HG03469 (cell line): ENCODE measurements around the gene NLGN4Y.
A peak's percentile ranks its signal among the peaks of the same experiment; 100 is the strongest.

Experiments used
- ATAC-seq: cut with Tn5 transposase; IDR thresholded peaks from one replicate; pipeline ENCODE4 v1.9.1; 2021; ENCODE audit warnings: mild to moderate bottlenecking, moderate library complexity, moderate number of reproducible peaks; ENCODE audit not compliant: unreplicated experiment

NLGN4Y gene

DNA sequence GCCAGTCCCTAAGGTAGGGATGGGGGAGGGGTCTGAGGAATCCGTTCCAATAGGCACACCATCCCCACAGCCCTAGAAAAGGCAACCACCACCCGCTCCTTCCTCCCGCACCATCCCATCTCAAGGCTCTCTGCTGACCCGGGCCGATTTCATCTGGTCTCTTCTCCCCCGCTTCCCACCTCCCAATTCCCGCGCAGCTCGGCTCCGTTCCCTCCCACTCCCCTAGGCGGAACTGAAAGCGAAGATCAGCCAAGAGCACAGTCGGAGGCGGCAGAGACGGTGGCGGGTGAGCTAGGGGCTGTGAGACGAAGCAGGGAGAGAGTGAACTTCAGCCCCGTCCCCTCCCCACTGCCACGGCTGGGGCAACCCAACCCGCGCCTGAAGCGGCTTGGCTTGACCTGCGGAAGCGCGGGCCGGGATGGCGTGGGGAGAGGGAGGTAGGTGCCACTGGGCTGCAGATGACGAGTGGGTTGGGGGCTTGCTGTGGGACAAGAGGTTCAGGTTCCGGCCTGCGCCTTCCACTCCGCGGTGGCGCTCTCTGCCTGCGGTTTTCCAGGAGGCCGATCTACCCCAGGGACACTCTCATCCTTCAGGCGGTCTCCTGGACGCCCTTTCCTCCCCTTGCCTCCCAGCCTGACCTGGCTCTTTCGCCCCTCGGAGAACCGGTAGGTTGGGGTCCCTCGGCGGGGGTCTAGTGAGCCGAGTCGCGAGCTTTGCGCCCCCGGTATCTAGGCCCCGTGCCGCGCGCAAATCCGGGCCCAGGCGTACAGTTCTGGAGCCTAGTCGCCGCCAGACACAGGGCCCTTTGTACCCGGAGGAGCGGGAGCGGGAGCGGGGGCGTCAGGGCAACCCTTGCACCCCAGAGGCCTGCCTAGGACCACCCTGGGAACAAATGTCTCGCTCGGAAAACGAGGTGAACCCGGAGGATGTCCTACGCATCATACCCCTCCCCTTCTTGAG is at the start of gene NLGN4Y:
Gene NLGN4Y, plus strand, starts transcription at position 258 of the 960 bp plus-strand sequence. CDS start 97,591 bp downstream, outside the sequence.
- ATAC-seq = peak; percentile 52

DNA sequence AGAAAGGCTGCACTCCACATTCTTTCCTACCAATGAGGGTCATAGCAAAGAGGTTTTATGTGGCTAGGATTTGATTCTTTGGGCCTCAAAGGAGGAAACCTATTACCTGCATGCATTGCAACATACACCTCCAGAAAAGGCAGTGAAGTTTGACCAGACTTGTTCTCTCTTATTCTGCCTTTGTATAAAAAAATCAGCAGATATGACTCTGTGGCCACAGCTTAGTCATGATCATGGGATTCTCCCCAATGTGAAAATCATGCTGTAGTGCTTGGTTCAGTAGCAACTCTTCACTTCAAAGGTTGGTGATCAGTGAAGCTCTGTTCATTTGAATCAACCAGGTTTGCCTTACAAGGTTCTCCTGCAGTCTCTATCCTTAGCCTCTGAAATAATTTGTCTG is 38.4 kb upstream of the NLGN4Y start:
- ATAC-seq = no peak

DNA sequence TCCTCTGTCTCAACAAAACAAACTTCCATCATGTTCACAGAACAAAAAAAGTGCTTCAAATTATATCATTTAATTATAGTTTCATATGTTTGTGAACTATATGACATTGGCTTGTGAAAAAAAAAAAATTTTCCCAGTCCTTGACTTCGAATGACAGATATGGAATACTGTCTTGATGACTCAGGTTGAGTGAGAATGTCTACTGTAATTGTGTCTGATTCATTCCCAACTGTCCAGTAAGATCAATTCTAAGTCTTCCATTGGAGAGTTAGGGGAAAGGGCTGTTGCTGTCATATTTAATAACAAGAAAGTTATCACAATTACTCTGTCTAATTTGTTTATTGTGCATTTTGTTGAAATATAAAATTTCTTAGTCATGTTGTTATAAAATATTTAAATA is 34.1 kb upstream of the NLGN4Y start:
- ATAC-seq = no peak

DNA sequence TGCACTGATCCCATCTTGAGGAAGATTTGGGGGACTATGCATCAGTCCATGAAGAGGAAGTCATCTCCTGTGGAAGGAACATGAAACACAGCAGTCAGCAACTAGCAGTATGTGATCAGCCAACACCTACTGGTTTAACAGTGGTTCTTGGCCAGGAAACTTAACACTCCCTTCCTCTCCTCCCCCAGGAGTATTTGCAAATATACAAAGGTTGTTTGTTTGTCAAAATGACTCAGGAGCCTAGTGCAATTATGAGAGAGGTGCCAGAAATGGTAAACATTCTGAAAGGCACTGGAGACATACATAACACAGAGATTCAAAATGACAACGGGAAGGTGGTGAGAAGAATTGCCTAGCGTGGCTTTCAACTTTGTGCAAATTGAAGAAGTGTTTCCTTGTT is 26.3 kb upstream of the NLGN4Y start:
- ATAC-seq = no peak

DNA sequence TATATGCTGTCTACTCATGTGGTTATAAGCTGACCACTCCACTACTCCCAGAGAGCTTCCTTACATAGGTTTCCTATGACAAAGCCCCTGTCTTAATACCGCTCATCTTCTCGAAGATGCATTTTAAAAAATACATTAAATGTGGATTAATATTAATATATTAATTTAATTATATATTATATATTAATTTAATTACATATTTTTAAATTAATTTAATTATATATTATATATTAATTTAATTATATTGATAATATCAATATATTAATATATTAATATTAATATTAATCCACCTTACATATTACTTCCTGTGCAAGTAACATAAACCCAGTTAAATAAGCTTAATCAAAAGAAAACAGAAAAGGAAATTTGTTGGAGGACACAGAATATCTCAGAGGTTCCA is 19.7 kb upstream of the NLGN4Y start:
- no peak for ATAC-seq

DNA sequence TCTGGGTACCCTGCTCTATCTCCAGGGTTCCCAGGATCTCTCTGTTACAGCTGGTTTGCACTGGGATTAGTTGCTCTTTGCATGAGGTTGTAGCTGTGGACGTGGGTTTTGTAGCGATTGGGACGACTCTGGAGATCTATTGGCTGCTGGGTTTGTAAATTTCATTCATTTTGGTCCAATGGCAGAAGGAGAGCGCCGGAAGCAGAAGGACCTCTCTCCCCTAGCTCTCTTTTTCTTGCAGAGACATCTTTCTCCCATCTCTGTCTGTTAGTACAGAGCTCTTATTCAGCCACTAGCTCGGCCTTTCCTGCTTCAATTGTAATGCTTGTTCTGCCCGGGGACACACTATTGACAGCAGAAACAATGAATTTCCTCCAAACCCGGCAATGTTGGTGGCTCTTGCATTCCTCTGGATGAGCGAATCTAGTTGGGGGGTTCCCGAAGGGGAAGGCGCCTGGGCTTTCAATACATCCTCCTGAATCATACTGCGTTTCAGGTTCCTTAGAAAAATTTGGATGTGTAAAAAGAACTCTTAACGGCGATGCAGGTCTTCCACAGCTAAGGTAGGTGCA is 1.9 kb upstream of the NLGN4Y start:
- no peak for ATAC-seq

DNA sequence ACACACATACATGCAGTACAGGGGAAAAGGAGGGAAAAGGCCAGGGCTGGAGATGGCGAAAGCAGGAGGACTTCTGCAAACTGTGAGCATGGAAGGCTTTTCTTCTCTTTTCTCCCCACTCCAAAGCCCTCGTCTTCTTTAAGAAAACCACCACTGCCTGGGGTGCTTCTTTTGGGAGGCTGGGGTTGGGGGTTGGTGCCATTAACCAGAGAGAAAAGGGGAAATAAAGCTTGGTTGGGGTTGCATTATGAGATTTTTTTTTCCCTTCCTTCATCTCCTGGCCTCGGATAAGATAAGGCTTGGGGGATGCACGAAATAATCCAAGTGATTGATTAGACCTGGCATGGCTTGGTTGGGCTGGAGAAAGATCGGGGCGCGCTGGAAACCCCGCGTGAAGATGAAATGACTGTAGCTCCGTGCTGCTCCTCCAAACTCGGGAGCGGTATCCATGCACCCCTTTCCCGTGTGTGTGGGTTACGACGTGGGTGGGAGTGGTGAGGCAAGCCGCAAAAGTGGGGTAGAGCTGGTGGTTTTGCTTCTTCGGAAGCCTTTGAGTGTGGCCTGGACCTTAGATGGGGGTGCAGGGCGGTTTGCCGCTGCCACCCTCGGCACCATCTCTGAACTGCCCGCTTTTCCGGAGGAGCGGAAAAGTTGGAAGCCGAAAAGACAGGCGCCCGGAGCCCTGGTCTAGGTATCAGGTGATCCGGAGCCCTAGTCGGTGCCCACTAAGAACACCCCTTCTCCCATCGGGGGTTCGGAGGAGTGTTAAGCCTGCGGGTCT is 648 bp upstream of the NLGN4Y start:
- ATAC-seq = no peak

DNA sequence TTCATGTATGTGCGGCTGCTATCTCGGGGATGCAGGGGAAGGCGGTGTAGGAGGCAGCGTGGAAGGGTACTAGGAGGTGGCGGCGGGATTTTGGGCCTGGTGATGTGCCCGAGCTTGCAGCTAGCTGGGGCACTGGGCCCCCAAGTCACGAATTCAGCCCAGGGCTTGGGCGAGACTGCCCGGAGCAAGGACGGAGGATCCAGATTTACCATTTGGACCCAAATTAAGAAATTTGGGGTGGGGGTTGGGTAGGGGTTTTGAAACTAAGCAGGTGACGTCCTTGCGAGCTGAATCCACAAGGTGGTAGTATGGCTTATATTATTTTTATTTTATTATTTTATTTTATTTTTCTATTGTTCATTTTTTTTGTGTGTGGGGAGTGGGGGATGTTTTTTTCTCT is 986 bp downstream of the NLGN4Y start:
- ATAC-seq = no peak

DNA sequence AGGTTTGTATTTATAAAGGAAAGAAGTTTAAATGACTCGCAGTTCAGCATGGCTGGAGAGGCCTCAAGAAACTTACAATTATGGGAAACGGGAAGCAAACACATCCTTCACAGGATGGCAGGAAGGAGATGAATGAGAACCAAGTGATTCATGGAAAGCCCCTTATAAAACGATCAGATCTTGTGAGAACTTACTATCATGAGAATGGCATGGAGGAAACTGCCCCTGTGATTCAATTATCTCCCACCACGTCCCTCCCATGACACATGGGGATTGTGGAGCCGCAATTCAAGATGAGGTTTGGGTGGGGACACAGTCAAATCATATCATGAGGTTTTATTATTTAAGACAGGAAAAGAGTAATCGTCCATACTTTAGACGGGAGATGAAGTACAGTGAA is 4.0 kb downstream of the NLGN4Y start:
- no peak for ATAC-seq

DNA sequence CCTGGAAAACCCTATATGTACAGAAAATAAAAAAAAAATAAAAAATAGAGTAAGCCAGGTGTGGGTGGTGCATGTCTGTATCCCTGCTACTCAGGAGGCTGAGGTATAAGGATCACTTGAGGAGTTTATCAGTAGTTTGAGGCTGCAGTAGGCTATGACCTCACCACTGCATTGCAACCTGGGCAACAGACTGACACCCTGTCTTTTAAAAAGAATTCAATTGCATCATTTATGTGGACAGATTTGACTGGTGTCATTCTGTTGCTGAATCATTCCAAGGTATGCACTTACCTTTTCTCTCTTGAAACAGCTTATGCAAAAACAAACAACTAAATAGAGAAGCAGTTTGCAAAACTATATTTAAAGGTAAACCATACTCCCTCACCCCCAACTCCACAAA is 12.4 kb downstream of the NLGN4Y start:
- ATAC-seq = no peak

DNA sequence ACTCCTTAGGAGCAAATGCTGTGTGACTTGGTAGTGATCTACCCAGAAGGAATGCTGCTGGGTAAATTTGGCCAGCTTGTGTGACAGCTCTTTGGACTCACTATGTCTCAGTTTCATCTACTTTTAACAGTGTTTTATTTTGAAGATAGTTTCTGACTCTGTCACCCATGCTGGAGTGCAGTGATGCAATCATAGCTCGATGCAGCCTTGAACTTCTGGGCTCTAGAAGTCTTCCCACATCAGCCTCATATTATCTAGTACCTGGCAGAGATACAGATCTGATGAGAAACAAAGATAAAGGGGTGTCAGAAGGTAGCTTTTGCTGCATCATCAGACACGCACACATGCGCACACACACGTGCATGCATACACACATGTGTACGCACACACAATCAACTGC is 19.2 kb downstream of the NLGN4Y start:
- ATAC-seq = no peak

DNA sequence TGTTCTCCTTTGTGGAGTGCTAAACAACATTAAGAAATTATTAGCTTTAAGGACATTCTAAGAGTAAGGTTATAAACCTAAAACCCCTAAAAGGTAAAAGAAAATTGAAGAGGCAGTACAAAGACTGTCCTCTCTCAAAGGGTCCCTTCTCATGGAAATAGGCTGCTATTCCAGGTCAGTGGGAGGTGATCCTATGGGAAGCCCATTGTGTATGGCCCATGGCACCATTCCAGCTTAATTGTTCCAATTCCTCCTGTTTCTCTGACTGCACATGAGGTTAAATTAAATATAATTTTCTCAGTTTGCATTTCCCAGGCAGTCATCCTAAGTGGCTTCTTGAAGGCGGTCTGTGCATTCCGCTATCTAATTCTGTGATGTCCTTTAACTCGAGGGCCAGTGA is 57.0 kb downstream of the NLGN4Y start:
- ATAC-seq = no peak

DNA sequence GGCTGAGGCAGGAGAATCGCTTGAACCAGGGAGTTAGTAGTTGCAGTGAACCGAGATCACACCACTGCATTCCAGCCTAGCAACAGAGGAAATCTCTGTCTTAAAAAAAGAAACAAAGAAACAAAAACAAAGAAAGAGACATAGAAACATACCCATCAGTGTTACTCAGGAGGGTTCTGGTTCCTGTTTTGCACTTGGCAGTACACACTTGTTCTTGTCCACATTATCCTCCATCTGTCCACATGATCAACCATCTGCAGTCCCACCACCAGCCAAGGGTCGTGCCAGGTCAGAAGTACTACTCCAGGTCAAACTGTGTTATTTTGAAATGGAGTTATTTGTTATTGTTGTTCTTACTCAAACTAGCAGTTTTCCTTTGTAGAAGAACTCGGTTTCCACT is 62.4 kb downstream of the NLGN4Y start:
- ATAC-seq = no peak

DNA sequence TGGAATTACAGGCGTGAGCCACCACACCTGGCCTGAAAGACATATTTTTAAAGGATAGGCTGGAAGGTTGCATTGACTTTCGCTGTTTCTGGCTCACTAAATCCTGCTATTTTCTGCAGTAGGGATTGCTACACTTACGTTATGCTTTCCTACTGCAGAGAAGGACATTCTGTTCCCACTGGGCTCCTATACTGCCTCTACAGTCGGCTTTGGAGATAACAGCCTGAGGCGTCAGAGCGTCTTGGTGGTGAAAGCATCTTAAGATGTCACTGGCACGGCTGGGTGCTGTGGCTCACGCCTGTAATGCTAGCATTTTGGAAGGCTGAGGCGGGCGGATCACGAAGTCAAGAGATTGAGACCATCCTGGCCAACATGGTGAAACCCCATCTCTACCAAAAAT is 77.0 kb downstream of the NLGN4Y start:
- ATAC-seq = no peak

DNA sequence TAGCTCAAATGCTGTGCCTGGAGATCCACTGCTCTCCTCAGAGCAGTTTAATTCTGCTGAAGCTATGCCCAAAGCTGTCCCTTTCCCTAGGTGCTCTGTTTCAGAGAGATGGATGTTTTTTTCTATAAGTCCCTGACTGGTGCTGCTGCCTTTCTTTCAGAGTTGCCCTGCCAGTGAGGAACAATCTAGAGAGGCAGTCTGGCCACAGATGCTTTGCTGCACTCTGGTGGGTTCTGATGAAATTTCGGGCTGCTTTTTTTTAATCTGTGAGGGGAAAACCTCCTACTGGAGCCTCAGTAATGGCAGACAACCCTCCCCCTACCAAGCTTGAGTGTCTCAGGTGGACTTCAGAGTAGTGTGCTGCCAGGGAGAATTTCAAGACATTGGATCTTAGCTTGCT is 93.3 kb downstream of the NLGN4Y start:
- ATAC-seq = no peak

DNA sequence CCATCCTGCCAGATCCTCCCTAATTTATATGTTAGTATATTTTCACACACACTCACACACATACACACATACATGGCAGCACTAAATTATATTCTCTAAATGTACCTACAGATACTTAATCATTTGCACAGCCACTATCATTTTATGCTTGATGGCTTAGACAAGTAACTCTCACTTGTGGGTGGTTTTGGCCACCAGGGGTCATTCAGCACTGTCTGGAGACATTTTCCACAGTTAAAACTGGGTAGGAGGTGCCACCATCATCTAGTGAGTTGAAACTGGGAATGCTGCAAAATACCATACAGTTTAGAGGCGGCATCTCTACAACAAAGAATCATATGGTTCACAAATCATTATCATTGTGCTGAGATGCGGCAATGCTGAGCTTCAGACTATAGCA is 94.2 kb downstream of the NLGN4Y start:
- ATAC-seq = no peak

DNA sequence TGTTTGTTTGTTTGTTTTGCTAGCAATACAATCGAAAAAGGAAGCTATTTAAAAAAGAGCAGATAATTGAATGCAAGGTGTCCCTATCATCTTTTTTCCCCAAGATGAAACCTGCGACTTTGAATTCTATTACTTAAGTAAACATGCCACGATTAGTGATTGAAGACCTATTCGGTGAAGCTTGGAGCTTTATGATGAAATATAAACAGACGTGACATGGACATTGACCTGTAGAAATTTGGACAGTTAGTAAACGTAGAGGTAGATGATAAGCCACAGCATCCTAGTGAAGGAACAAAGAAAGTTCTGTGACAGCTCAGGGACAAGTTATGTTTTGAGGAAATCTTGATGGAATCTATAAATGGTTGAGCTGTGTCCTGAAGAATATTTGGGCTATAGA is 103.9 kb downstream of the NLGN4Y start:
- no peak for ATAC-seq

DNA sequence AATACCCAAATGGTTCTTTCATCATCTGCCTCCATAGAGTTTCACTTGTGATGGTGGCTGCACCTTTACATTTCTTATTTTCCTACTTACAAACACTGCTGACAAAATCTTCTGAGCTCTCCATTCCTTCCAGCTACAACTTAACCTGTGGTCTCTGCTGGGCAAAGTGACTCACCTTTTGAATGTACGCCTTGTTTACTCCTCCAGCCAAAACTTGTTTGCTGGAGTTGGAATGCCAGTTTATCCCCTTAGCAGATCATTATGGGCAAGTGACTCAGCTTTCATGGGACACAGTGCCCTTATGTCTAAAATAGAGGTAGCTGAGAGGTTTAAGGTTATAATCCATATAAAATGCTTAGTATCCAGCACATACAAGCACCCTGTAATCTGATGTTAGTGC is 107.3 kb downstream of the NLGN4Y start:
- ATAC-seq = no peak

DNA sequence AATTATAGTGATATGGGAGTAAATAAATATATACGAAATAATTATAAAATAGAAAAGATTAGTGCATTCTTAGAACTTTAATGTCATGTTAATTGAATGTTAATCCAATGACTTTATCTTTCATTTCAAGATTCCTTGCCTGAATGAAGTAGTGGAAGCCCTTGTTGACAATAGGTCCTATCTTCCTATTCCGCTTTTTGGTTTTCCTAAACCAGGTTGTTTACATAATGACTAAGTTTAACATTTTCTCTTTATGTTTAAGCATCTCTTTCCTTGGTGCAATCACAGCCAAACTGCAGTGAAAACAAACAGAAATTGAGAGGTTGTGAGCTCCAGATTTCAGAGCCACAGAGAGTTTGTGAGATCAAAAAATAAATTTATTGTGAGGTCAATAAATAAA is 109.4 kb downstream of the NLGN4Y start:
- no peak for ATAC-seq

DNA sequence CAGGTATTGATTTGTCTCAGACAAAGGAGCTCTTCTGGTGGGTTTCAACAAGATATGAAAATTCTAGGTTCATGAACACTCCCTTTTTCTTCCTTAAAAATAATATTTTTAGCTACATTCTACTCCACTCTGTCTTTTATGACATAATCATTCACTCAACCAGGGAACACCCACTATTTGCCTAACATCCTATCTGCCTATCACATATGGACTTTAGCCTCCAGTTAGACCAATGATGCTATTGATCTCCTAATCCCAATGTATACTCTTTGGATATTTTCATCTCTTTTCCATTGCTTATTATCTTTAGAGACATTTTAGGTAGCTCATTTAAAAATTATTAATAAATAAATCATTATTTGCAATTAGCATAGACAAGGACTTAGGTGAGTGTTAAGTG is 110.6 kb downstream of the NLGN4Y start:
- ATAC-seq = no peak

DNA sequence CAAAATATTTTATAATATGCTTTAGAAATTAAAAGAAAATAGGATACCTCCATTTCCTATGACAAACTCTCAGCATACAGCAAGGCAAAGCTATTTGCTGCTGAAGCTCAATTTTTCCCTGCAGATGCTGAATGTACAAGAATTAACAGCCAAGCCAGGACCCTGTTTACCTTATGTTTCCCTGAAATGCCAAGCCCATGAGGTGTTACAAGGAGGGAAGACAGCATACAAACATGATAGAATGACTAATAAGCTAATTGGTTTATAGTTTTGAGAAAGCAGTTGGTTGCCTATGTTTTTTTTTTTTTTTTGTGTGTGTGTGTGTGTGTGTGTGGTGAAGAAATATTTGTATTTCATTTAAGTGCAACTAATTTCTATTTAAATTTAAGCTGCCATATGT is 113.2 kb downstream of the NLGN4Y start:
- no peak for ATAC-seq

DNA sequence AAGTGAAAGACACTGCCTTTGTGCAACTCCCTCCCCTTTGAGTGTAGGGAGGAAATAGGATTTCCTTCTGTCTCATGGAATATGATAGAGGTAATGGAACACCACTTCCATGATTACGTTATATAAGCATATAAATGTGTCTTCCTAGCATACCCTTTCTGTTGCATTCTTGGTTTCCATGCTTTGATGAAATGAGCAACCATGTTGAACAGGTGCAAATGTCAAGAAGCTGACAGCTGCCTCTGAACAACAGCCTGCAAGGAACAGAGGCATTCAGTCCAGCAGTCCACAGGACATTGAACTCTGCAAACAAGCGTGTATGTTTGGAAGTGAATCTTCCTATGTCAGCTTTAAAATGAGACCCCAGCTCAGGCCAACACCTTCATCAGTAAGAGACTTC is 117.5 kb downstream of the NLGN4Y start:
- no peak for ATAC-seq
